HEK293 (cell line): ENCODE results near the gene CCNL1.

Experiments used
- CTCF ChIA-PET: fragments of 350-600 bp; formaldehyde crosslinking; extraction: SDS; loops from one replicate; lab custom pipeline; 2021; ENCODE audit warnings: antibody characterized with exemption; lab: Yijun Ruan, JAX
- POLR2A ChIA-PET: fragments of 300-600 bp; formaldehyde crosslinking; extraction: SDS; loops from one replicate; lab custom pipeline; 2020; ENCODE audit warnings: antibody characterized with exemption, inconsistent platforms; lab: Yijun Ruan, JAX
- H3K27ac ChIP-seq: fragments of 200-500 bp; sonication (Bioruptor generic); 2 replicates; pipeline ENCODE4 v1.5.1; 2014; ENCODE audit warnings: low read depth, low read length, control low read depth, inconsistent platforms; ENCODE audit errors: extremely low read depth
- H3K36me3 ChIP-seq, 2 experiments: fragments of 200-500 bp in 1 of 2; sonication (Bioruptor generic) in 1 of 2; 1 replicate in 1 of 2; 2 replicates in 1 of 2; pipeline ENCODE4 v1.5.1; 2014 to 2017; ENCODE audit warnings: inconsistent platforms in 2 of 2, low read length in 2 of 2; ENCODE audit not compliant: control insufficient read depth in 2 of 2, insufficient read depth in 1 of 2
- H3K4me1 ChIP-seq: fragments of 200-500 bp; sonication (Bioruptor generic); 2 replicates; pipeline ENCODE4 v1.5.1; 2014; ENCODE audit warnings: mild to moderate bottlenecking, low read length, inconsistent platforms; ENCODE audit not compliant: control insufficient read depth, insufficient read depth
- H3K4me3 ChIP-seq: 2 replicates; pipeline ENCODE4 v1.5.1; 2011; ENCODE audit warnings: low read depth, mild to moderate bottlenecking, control low read depth, low read length, moderate library complexity
- H3K9me3 ChIP-seq: fragments of 200-500 bp; sonication (Bioruptor generic); 2 replicates; pipeline ENCODE4 v1.5.1; 2014; ENCODE audit warnings: low read depth, low read length, inconsistent platforms; ENCODE audit not compliant: control insufficient read depth, insufficient read depth
- GFI1B ChIP-seq: fragments of 450-650 bp; formaldehyde crosslinking; IDR thresholded peaks from 2 replicates; pipeline ENCODE4 v1.5.1; 2016; ENCODE audit warnings: missing biosample characterization, missing genetic modification characterization
- KLF16 ChIP-seq: fragments of 450-650 bp; formaldehyde crosslinking; IDR thresholded peaks from 2 replicates; pipeline ENCODE4 v1.5.1; 2017; ENCODE audit warnings: missing biosample characterization, missing genetic modification characterization
- OSR2 ChIP-seq: fragments of 450-650 bp; formaldehyde crosslinking; IDR thresholded peaks from 2 replicates; pipeline ENCODE4 v1.5.1; 2016; ENCODE audit warnings: missing biosample characterization, missing genetic modification characterization
- OVOL3 ChIP-seq: fragments of 450-650 bp; formaldehyde crosslinking; IDR thresholded peaks from 2 replicates; pipeline ENCODE4 v1.5.1; 2016; ENCODE audit warnings: missing biosample characterization, missing genetic modification characterization
- PBX3 ChIP-seq: sonication (generic); formaldehyde crosslinking; IDR thresholded peaks from 2 replicates; pipeline ENCODE4 v1.8.1; 2022; ENCODE audit warnings: mild to moderate bottlenecking, moderate library complexity, missing genetic modification reagents
- PRDM6 ChIP-seq: fragments of 450-650 bp; formaldehyde crosslinking; IDR thresholded peaks from 2 replicates; pipeline ENCODE4 v1.5.1; 2017; ENCODE audit warnings: missing biosample characterization, missing genetic modification characterization
- RBAK ChIP-seq: fragments of 450-650 bp; formaldehyde crosslinking; IDR thresholded peaks from 2 replicates; pipeline ENCODE4 v1.5.1; 2016; ENCODE audit warnings: missing biosample characterization, missing genetic modification characterization
- ZBTB17 ChIP-seq: fragments of 450-650 bp; formaldehyde crosslinking; IDR thresholded peaks from 2 replicates; pipeline ENCODE4 v1.5.1; 2016; ENCODE audit warnings: missing biosample characterization, missing genetic modification characterization
- ZNF157 ChIP-seq: fragments of 450-650 bp; formaldehyde crosslinking; IDR thresholded peaks from 2 replicates; pipeline ENCODE4 v1.5.1; 2016; ENCODE audit warnings: missing biosample characterization, missing genetic modification characterization
- ZNF2 ChIP-seq: fragments of 450-650 bp; formaldehyde crosslinking; IDR thresholded peaks from 2 replicates; pipeline ENCODE4 v1.5.1; 2016; ENCODE audit warnings: missing biosample characterization, missing genetic modification characterization
- ZNF266 ChIP-seq: fragments of 450-650 bp; formaldehyde crosslinking; IDR thresholded peaks from 2 replicates; pipeline ENCODE4 v1.5.1; 2016; ENCODE audit warnings: missing biosample characterization, missing genetic modification characterization, low read depth
- ZNF280C ChIP-seq: fragments of 450-650 bp; formaldehyde crosslinking; IDR thresholded peaks from 2 replicates; pipeline ENCODE4 v1.5.1; 2016; ENCODE audit warnings: missing biosample characterization, missing genetic modification characterization
- ZNF354C ChIP-seq: fragments of 450-650 bp; formaldehyde crosslinking; IDR thresholded peaks from 2 replicates; pipeline ENCODE4 v1.5.1; 2016; ENCODE audit warnings: missing biosample characterization, missing genetic modification characterization, low read depth, borderline replicate concordance
- ZNF530 ChIP-seq: fragments of 450-650 bp; formaldehyde crosslinking; IDR thresholded peaks from 2 replicates; pipeline ENCODE4 v1.5.1; 2016; ENCODE audit warnings: low read depth, missing biosample characterization, missing genetic modification characterization
- ZNF548 ChIP-seq: fragments of 450-650 bp; formaldehyde crosslinking; IDR thresholded peaks from 2 replicates; pipeline ENCODE4 v1.5.1; 2016; ENCODE audit warnings: missing biosample characterization, missing genetic modification characterization
- ZNF660 ChIP-seq: fragments of 450-650 bp; IDR thresholded peaks from 2 replicates; pipeline ENCODE4 v1.5.1; 2018; ENCODE audit warnings: missing biosample characterization, mild to moderate bottlenecking, missing genetic modification characterization
- ZNF664 ChIP-seq: fragments of 450-650 bp; formaldehyde crosslinking; IDR thresholded peaks from 2 replicates; pipeline ENCODE4 v1.5.1; 2016; ENCODE audit warnings: missing biosample characterization, missing genetic modification characterization
- ZNF707 ChIP-seq: fragments of 450-650 bp; formaldehyde crosslinking; IDR thresholded peaks from 2 replicates; pipeline ENCODE4 v1.5.1; 2016; ENCODE audit warnings: missing biosample characterization, missing genetic modification characterization
- ZNF76 ChIP-seq: fragments of 450-650 bp; formaldehyde crosslinking; IDR thresholded peaks from 2 replicates; pipeline ENCODE4; 2016; ENCODE audit warnings: low read depth, missing biosample characterization, missing genetic modification characterization, borderline replicate concordance
- ZNF792 ChIP-seq: fragments of 450-650 bp; formaldehyde crosslinking; IDR thresholded peaks from 2 replicates; pipeline ENCODE4 v1.5.1; 2016; ENCODE audit warnings: missing biosample characterization, missing genetic modification characterization
- ZSCAN5A ChIP-seq: fragments of 450-650 bp; formaldehyde crosslinking; IDR thresholded peaks from 2 replicates; pipeline ENCODE4 v1.5.1; 2016; ENCODE audit warnings: missing biosample characterization, missing genetic modification characterization
- ZXDB ChIP-seq: fragments of 450-650 bp; formaldehyde crosslinking; IDR thresholded peaks from 2 replicates; pipeline ENCODE4 v1.5.1; 2016; ENCODE audit warnings: missing biosample characterization, missing genetic modification characterization

The CCNL1 gene

GRCh38 chr3:157136647-157137387 lies 23.1 kb downstream of the CCNL1 start:
- ChIA-PET POLR2A (no interaction called here), CTCF (interaction anchor here (0.6 to 3.2 kb wide), 40 partner anchors 10 to 1144 kb away, joined by 3 to 18 read pairs (median 4); no protein-coding TSS in a partner anchor)
- Histone ChIP-seq H3K36me3 (peaks cover 0 to 3% of the 10 kb centered on the region in 2 experiments; a peak in 1 of 3 replicates), H3K9me3 (no peaks in the 10 kb centered on the region), H3K4me1 (0 out of 2 replicates have a peak, but pooled peaks cover 2% of the 10 kb centered on the region), H3K27ac (no peak overlapping the region), H3K4me3 (no peak overlapping the region)
- no peak for TF ChIP-seq GFI1B (tag by site-specific recombination)
- no peak for TF ChIP-seq ZSCAN5A
- TF ChIP-seq OVOL3 (tag by site-specific recombination) = no peak
- 0 out of 2 replicates have a peak, but pooled peaks have one; percentile 16 for TF ChIP-seq OSR2 (tag by site-specific recombination)
- no peak for TF ChIP-seq ZNF157 (tag by site-specific recombination)
- TF ChIP-seq ZNF76 (tag by site-specific recombination) = no peak
- TF ChIP-seq ZNF548 (tag by site-specific recombination) = no peak
- TF ChIP-seq ZNF792 (tag by site-specific recombination) = no peak

- 0 out of 2 replicates have a peak, but pooled peaks cover 2% of the 10 kb centered on the region for H3K4me1 ChIP-seq
- no peaks in the 10 kb centered on the region for H3K9me3 ChIP-seq
- POLR2A ChIA-PET = interaction anchor here (1.1 kb wide), 1 partner anchor 21 kb away, joined by 3 read pairs; no protein-coding TSS in a partner anchor
- peaks cover 0 to 3% of the 10 kb centered on the region in 2 experiments; a peak in 1 of 3 replicates for H3K36me3 ChIP-seq
- no peak overlapping the region for H3K27ac ChIP-seq
- H3K4me3 ChIP-seq = no peak overlapping the region
- CTCF ChIA-PET = interaction anchor here (0.6 to 3.2 kb wide), 6 partner anchors 9 to 1054 kb away, joined by 3 to 18 read pairs (median 14); no protein-coding TSS in a partner anchor
- 0 out of 2 replicates have a peak, but pooled peaks have one; percentile 11 for TF ChIP-seq ZNF660 (tag by site-specific recombination)
- TF ChIP-seq PRDM6 (tag by site-specific recombination) = peak; percentile 36; the same call in 1 of the 2 replicates
- no peak for TF ChIP-seq ZXDB (tag by site-specific recombination)
- TF ChIP-seq OVOL3 (tag by site-specific recombination) = no peak
- no peak for TF ChIP-seq ZNF266 (tag by site-specific recombination)
- peak; percentile 53; the same call in 1 of the 2 replicates for TF ChIP-seq ZNF664 (tag by site-specific recombination)
These were observed 24.1 kb downstream of the CCNL1 start for GRCh38 chr3:157135671-157136396.

- H3K27ac ChIP-seq = no peak overlapping the region
- CTCF ChIA-PET = interaction anchor here (0.7 to 0.8 kb wide), 2 partner anchors 36 to 537 kb away, joined by 3 to 4 read pairs; no protein-coding TSS in a partner anchor
- POLR2A ChIA-PET = no interaction called here
- TF ChIP-seq KLF16 (tag by site-specific recombination) (no peak), ZNF530 (no peak), ZNF660 (tag by site-specific recombination) (no peak), ZNF354C (tag by site-specific recombination) (no peak), ZNF792 (tag by site-specific recombination) (no peak), ZNF707 (tag by site-specific recombination) (no peak), PBX3 (CRISPR knock-in tag) (no peak), ZNF2 (tag by site-specific recombination) (no peak), RBAK (tag by site-specific recombination) (no peak), ZBTB17 (tag by site-specific recombination) (no peak), ZNF280C (tag by site-specific recombination) (no peak)
These were observed 25.2 kb downstream of the CCNL1 start for GRCh38 chr3:157134620-157135191.

More at GRCh38 chr3:157134620-157135191, 25.2 kb downstream of the CCNL1 start:
- Histone ChIP-seq H3K4me3 (no peak overlapping the region), H3K36me3 (peaks cover 0 to 3% of the 10 kb centered on the region in 2 experiments; a peak in 1 of 3 replicates), H3K4me1 (0 out of 2 replicates have a peak, but pooled peaks cover 2% of the 10 kb centered on the region), H3K9me3 (no peaks in the 10 kb centered on the region)
